NOMO-1 treated with DMSO at 0.1 percent for 48 hours (cell line): ENCODE measurements around the gene CPSF3.
"Not testable (repeated sequence)": the region's sequence is repeated elsewhere in the genome, so short reads cannot be mapped to it uniquely, and the experiment has no call there.

Experiments
- DNase-seq: peaks from one replicate; lab custom pipeline; 2025; ENCODE audit not compliant: unreplicated experiment; lab: John Stamatoyannopoulos, UW

CPSF3 gene

DNA sequence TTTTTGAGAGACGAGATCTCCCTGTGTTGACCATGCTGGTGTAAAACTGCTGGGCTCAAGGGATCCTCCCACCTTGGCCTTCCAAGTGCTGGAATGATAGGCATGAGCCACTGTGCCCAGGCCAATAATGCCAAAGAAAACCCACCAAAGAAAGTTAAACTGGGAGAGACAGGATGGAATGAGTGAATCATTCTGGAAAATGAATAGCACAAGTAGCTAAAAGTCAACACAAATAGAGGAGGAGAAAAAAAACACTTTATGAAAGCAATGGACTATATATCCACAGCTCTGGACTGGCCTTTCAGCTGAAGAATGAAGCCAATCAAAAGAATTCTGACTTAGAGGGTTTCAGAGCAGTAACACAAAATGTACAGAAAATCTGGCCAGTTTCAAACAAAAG lies 74.8 kb downstream of the CPSF3 start:
- DNase-seq, result no peak

DNA sequence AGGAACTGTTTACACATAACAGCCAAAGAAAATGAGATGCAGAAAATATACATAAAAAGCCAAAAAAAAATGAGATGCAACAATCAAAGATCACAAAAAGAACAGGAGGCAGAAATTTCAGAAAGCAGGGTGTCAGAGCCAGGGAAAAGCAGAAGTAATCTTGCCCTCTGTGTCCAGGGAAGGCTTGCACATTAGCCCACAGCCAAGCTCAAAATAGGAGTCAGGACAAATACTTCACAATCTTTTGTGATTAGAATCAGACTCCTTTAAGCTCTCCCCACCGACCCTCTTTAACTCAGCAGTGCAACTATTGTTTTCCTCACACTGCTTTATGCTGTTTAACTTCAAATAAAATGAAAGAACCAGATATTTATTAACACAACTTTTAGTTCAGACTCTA lies 85.5 kb downstream of the CPSF3 start:
- peak; percentile 4 for DNase-seq

DNA sequence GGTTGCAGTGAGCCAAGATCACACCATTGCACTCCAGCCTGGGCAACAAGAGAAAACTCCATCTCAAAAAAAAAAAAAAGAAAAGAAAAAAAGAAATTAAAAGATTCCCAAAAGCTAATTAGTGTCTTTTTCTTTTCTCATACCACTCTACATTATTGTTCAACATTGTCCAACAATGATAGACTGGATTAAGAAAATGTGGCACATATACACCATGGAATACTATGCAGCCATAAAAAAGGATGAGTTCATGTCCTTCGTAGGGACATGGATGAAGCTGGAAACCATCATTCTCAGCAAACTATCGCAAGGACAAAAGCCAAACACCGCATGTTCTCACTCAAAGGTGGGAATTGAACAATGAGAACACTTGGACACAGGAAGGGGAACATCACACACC lies 90.5 kb downstream of the CPSF3 start:
- not testable (repeated sequence) for DNase-seq

DNA sequence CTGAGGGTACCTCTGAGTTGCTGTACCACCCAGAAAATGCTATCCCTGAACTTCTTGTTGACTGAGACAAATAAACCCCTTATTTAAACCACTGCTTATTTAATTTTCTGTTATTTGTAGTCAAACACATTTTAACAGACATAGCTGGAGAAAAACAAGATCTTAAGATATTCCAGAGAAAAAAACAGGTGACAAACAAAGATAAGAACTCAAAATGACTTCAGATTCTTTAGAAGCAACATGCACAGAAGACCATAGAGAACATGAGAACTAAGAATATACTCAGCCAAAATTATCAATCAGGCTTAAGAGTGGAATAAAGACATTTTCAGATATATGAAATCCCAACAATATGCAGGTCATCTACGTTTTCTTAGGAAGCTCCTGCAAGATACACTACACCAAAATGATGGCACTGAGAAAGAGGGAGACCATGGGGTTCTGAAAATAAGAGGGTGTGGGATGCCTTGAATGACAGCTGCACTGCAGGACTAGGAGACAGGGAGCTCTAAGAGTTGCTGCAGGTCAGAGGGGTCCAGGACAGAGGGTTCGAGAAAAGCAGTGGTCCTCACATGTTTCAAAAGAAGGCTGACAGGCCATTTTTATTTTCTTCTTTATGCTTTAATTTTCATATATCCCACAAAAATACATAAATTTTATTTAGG lies 93.8 kb downstream of the CPSF3 start:
- no peak for DNase-seq

DNA sequence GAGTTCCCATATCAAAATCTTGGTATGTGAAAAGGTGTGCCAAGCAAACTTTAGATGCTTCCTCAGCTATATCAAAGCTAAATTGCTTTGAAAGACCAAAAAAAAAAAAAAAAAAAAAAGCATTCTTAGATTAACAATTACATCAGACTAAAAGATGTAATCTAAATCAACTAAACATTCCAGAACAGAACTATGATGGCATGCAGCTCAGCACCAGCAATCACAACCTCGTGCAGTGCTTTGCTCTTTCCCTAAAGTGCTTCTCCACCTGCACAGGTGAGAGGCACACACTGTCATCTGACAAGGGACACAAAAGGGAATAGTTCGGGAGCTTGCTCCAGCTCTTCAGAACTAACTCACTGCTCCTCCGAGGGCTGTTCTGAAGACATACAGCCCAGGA lies 94.7 kb downstream of the CPSF3 start:
- DNase-seq, result no peak

DNA sequence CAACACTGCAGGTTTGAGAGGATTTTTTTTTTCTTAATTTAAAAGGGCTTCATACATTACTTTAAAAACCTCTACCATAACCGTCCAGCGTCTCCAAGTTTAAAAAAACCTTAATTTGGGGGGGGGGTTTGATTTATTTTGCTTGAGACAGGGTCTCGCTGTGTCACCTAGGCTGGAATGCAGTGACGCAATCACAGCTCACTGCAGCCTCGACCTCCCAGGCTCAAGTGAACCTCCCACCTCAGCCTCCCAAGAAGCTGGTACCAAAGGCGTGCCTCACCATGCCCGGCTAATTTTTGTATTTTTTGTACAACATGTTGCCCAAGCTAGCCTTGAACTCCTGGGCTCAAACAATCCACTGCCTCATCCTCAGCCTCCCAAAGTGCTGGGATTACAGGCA lies 95.3 kb downstream of the CPSF3 start:
- no peak for DNase-seq

DNA sequence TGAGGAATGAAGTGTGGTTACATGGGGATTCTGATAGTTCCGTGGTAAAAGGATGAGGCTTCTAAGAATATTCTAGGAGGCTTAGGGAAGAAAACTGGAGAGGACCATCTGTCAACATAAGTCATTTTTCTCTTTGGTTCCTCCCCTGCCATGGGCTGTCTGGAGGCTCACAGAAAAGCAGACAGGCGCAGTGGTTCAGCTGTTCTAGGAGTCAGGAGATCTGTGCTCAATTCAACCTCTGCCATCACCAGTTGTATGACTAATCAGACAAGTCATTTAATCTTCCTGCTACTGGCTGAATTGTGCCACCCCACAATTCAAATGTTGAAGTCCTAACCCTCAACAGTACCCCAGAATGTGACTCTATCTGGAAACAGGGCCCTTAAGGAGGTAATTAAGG lies 95.8 kb downstream of the CPSF3 start:
- DNase-seq, result no peak
